Thyroid gland (tissue), 4 donors: ENCODE data around the gene AMER3. TPM values are rescaled to one million over a fixed set of nuclear protein-coding genes. Genes with fewer than 3 reads are reported as not detected.

Source experiments
- DNase-seq, 2 donors: peaks; one replicate each; pipeline ENCODE4 v3.0.0-alpha.2; 2019
- H3K27ac ChIP-seq, 3 donors: fragments of 200-600 bp; sonication (generic); 1 replicate in 2 of 3; 2 replicates in 1 of 3; pipeline ENCODE4 v1.5.1; 2016 to 2019; ENCODE audit warnings: mild to moderate bottlenecking in 1 of 3, moderate library complexity in 1 of 3
- H3K27me3 ChIP-seq: fragments of 200-600 bp; sonication (generic); one replicate; pipeline ENCODE4 v1.5.1; 2019
- H3K36me3 ChIP-seq, 2 donors: fragments of 200-600 bp; sonication (generic); one replicate each; pipeline ENCODE4 v1.5.1; 2016 to 2019
- H3K4me1 ChIP-seq, 2 donors: fragments of 200-600 bp; sonication (generic); one replicate each; pipeline ENCODE4 v1.5.1; 2017 to 2019
- H3K4me3 ChIP-seq, 3 donors: fragments of 200-600 bp; sonication (generic); replicated peaks in 1 of 3; 1 replicate in 2 of 3; 2 replicates in 1 of 3; pipeline ENCODE4 v1.5.1; 2016; ENCODE audit warnings: mild to moderate bottlenecking in 1 of 3
- H3K9me3 ChIP-seq: fragments of 200-600 bp; sonication (generic); one replicate; pipeline ENCODE4 v1.5.1; 2017
- POLR2A ChIP-seq, 2 donors: fragments of 450-650 bp; IDR thresholded peaks; one replicate each; pipeline ENCODE4 v1.6.1; 2017; ENCODE audit warnings: antibody characterized with exemption in 2 of 2, mild to moderate bottlenecking in 2 of 2, moderate library complexity in 1 of 2
- WGBS, 2 donors: methylation state at CpG; one replicate each; pipeline ENCODE4 v1.1.5; 2017; 5-methylcytosine and 5-hydroxymethylcytosine counted together
- intact Hi-C: fragments of 100-400 bp; cut with DNase I; formaldehyde crosslinking; loops from one replicate; pipeline ENCODE4 v1.15.1; 2023
- total RNA-seq, 4 donors: library from RNA; depleted of rRNA; stranded (reverse); fragments of >200 nt; gene quantifications; one replicate each; pipeline ENCODE4 v1.2.3, GENCODE V29; 2016
- TF ChIP-seq, protein P1 (sequence below), 6 experiments: fragments of 200-600 bp in 3 of 6; fragments of 450-650 bp in 3 of 6; sonication (generic) in 3 of 6; IDR thresholded peaks; one replicate each; pipeline ENCODE4 v1.5.1; 2016 to 2019; ENCODE audit warnings: antibody characterized with exemption in 6 of 6, mild to moderate bottlenecking in 2 of 6, inconsistent platforms in 1 of 6, moderate library complexity in 1 of 6

The AMER3 gene
- total RNA-seq, 4 donors from 2014 or later = 0.08 TPM; not detected in 3

DNA sequence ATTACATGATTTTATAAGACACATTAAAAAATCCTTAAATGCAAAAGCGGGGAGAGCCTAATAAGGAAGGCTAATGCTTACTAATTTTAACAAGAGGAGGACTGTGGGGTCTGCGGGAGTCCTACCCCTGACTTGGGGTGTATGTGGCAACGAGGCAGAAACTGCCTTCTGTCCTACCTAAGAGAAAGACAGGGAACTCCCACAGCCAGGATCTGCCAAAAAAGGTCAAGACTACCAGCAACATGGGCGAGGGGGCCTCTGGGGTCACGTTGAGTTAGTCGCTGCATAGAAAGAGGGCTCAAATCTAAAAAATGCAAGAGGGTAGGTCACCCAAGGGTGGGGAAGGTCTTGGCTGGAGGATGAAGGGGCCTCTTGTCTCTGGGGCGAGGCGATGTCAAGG lies 529 bp upstream of the AMER3 start:
- intact Hi-C loops = no loop called here
- H3K4me3 ChIP-seq = no peak overlapping the region
- no peaks in the 10 kb centered on the region for H3K36me3 ChIP-seq
- peaks cover 3 to 13% of the 10 kb centered on the region in 2 donors for H3K4me1 ChIP-seq
- H3K9me3 ChIP-seq = no peaks in the 10 kb centered on the region
- TF ChIP-seq, protein P1, sequence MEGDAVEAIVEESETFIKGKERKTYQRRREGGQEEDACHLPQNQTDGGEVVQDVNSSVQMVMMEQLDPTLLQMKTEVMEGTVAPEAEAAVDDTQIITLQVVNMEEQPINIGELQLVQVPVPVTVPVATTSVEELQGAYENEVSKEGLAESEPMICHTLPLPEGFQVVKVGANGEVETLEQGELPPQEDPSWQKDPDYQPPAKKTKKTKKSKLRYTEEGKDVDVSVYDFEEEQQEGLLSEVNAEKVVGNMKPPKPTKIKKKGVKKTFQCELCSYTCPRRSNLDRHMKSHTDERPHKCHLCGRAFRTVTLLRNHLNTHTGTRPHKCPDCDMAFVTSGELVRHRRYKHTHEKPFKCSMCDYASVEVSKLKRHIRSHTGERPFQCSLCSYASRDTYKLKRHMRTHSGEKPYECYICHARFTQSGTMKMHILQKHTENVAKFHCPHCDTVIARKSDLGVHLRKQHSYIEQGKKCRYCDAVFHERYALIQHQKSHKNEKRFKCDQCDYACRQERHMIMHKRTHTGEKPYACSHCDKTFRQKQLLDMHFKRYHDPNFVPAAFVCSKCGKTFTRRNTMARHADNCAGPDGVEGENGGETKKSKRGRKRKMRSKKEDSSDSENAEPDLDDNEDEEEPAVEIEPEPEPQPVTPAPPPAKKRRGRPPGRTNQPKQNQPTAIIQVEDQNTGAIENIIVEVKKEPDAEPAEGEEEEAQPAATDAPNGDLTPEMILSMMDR (IDR thresholded peaks at IDR 0.05) = no peak
- TF ChIP-seq POLR2A (IDR thresholded peaks at IDR 0.05) = no peak
- no peaks in the 10 kb centered on the region for H3K27me3 ChIP-seq
- H3K27ac ChIP-seq = no peak overlapping the region
- DNase-seq = no peak
- 39% methylated on average over 8 of the region's 8 CpGs for WGBS, 2 donors

DNA sequence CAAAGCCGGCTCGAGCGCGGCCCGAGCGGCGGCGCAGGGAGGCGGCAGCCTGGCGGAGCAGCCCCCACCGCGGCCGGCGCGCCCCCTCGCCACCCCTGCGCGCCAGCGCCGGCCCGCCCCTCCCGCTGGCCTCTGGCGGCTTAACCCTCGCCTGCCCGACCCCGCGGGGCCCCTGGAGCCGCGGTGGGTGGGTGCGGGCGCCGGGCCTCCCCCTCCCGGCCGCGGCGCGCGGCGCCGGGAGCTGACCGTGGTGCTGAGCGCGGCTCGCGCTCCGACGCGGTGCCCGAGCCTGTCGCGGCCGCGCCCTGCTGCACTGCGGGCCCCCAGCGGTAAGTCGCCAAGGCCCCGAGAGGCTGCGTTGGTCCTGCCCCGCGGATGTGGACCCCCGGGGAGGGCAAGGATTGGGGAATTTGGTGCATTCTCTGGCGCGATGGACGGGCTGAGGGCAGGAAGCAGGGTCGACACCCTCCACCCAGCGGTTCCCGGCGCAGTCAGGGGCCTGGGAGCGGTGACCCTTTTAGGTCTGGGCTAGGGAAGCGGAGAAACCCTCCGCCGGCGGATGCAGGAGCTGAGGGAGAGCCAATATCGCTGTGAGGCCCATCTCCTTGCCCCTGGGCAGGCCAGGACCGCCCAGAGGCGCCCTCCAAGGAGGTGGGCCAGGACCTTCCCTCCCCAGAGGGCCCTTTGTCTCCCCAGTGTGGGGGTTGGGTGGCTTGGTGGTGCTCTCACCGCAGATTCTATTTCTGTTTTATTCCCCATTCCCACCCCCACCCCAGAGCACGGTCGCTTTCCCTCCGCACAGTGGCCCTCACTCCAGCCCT lies 923 bp downstream of the AMER3 start:
- DNase-seq = peak; percentile 26 to 38
- Histone ChIP-seq H3K4me1 (peaks cover 3 to 13% of the 10 kb centered on the region in 2 donors), H3K4me3 (peak overlapping the region in 1 of 3 donors; percentile 19), H3K9me3 (no peaks in the 10 kb centered on the region), H3K27ac (no peak overlapping the region), H3K27me3 (no peaks in the 10 kb centered on the region), H3K36me3 (no peaks in the 10 kb centered on the region)
- 7% methylated on average over 15 to 16 of the region's 80 CpGs for WGBS, 2 donors
- intact Hi-C loops = no loop called here
- TF ChIP-seq, protein P1 (IDR thresholded peaks at IDR 0.05) = peak in 1 of 6 experiments; percentile 23
- TF ChIP-seq POLR2A (IDR thresholded peaks at IDR 0.05) = no peak

DNA sequence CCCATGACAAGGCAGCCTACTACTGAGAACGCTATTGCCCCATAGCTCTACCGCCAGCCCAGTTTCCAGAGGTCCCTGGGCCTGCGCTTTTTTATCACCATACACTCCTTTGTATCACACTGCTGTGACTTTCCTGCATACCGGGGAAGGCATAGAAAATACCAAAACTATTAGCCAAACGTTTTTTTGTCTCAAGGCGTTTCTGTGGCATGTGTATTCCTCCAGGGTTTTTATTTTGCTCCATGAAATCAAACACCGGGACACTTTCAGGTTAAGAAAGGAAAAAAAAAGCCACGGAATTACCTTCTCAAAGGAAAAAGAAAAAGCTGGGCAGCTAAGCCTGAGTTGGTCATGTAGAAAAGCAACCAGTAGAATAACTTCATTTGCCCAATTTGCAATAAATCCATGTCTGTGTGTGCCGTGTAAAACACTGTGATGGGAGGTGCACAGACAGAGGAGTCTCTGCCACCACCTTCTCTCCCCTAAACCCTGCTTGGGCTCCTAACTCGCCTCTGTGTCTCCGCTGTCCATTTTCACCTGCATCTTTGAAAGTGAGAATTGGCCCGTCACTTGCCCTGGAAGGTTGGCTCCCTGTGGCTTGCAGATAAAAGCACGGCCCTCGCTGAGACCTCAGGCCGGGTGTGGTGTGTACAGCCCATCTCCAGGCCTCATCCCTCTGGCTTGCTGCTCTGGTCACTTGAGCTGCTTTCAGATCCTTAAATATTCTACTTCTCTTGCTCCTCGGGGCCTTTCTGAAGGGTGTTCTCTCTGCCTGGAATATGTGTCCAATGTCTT lies 1.7 kb downstream of the AMER3 start:
- H3K9me3 ChIP-seq = no peaks in the 10 kb centered on the region
- DNase-seq = no peak
- no peaks in the 10 kb centered on the region for H3K36me3 ChIP-seq
- peaks cover 3 to 13% of the 10 kb centered on the region in 2 donors for H3K4me1 ChIP-seq
- H3K27ac ChIP-seq = no peak overlapping the region
- intact Hi-C loops = no loop called here
- no peaks in the 10 kb centered on the region for H3K27me3 ChIP-seq
- 31 to 33% methylated on average over 16 of the region's 16 CpGs for WGBS, 2 donors
- TF ChIP-seq, protein P1 (IDR thresholded peaks at IDR 0.05) = no peak
- no peak for TF ChIP-seq POLR2A (IDR thresholded peaks at IDR 0.05)
- H3K4me3 ChIP-seq = no peak overlapping the region

DNA sequence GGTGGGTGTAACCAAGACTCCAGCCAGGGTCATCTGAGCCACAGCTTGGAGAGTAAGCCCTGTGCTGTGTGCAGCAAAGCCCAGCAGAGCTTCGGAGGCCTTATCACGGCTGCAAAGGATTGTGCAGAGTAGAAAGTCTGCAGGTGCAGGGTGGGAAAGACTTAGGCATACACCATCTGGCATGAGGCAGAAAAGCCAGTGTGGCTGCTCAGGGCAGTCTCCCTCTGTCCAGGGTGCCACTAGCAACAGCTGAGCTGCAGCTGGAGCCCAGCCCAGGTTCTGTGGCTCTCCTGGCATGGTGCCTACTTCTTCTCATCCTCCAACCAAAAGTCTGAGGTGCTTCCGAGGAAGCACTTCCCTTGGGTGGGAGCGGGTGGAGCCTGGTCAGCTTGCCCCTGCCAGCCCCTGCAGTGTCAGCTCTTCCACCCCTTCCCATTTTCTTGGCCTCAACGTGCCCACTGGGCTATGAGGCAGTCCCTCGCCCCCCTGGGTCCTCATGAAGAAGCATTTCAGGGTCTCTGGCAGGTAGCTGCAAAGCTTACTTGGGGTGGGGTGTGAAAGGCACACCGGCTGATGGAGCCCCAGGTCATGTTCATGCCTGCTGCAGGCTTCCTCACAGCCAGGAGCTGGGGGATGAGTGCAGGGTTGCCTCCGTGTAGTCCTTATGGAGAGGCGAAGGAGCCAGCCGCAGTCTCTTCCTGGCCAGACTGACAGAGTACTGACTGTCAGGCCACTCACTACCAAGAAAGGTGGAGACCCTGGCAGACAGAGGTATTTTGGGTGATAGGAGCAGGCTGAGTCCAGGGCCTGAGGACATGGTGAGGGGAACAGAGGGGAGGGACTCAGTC lies 4.8 kb downstream of the AMER3 start:
- H3K27me3 ChIP-seq = no peaks in the 10 kb centered on the region
- no peak overlapping the region for H3K4me3 ChIP-seq
- no peak overlapping the region for H3K27ac ChIP-seq
- H3K9me3 ChIP-seq = no peaks in the 10 kb centered on the region
- H3K36me3 ChIP-seq = no peaks in the 10 kb centered on the region
- WGBS, 2 donors = 44 to 69% methylated on average over 3 to 10 of the region's 10 CpGs
- H3K4me1 ChIP-seq = peaks cover 3 to 12% of the 10 kb centered on the region in 2 donors
- intact Hi-C loops = no loop called here
- TF ChIP-seq, protein P1 (IDR thresholded peaks at IDR 0.05) = no peak
- TF ChIP-seq POLR2A (IDR thresholded peaks at IDR 0.05) = no peak
- DNase-seq = peak; percentile 18 to 38
